ENCODE data around the gene IRF2BPL.
"Not testable (repeated sequence)": the region's sequence is repeated elsewhere in the genome, so short reads cannot be mapped to it uniquely, and the experiment has no call there.

Gene IRF2BPL

DNA sequence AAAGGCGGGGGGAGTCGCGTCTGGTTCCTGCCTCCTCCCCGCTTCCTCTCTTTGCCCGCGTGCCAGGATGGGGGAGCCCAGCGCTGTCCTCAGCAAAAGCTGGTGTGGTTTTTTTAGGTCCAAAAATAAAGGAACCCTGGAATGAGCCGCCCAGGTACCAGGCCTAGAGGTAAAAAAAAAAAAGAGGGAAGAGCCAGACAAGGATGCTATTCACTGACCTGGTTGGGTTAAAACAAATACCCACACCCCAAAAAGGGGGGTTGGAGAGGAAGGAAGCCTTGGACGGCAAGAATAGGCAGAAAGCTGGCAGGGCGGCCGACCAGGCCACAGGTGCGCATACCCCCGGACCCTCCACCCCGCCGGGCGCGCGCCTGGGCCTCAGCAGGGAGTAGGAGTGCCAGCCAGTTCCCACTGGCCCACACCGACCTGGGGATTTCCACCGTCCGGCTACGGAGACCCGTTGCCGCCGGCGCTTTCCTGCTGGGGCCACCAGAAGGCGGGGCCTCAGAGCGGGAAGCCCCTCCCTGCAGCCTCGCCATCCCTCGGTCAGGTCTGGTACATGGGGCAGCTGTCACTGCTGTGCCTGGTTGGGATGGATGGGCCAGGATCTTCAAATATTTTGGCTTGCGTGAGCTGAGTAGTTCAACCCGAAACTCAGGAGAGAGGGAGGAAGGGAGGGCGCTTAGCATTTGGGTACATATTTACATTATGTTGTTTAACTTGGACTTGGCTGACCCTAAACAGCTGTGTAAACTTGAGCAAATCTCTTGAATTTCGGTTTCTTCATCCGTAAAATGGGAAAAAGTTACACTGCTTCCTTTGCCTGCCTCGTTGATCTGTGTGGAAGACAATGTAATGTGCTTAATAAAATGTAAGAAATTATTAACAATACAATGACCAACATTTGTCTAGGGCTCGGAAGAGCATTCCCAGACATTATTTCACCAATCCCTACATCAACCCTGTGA, 5.4 kb upstream of the IRF2BPL start:
- DNase-seq, result peak; percentile 19 to 42 (median 30)

DNA sequence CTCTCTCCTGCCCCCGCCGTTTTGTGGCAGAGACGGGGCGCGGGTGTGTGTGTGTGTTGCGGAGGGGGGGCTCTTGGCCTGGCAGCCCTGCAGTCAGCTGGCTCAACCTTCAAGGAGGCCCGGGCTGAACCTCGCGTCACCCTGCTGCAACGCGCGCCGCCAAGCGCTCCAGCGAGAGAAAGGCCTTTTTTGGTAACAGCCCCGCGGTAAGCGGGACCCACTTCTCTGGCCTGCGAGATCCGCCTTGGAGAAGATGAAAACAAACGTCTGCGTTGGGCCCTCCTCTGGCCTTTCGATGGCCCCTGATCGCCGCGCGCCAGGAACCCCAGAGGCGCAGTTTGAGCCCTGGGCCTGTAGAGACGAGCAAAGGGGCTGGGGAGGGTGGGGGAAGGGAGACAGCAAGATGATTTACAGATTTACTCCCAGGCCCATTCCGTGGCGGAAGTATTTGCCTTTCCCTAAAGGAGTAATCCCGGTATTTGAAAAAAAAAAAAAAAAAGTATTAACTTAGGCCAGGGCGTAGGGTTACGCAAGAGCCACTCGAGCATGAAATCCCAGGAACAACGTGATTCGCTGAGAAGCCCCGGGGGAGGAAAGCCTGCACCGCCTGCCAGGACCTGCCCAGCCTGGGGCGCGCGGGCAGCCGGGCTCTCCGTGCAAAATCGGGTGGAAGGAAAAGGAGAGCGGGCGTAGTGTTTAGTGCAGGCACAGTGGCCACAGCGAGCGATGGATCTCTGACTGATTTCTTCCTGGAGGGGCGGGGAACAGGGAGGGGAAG, 4.5 kb upstream of the IRF2BPL start:
- peak; percentile 27 to 61 (median 49) for DNase-seq

- DNase-seq, result no peak
Measured at GRCh38 chr14:77032491-77032843, 4.0 kb upstream of the IRF2BPL start.

DNA sequence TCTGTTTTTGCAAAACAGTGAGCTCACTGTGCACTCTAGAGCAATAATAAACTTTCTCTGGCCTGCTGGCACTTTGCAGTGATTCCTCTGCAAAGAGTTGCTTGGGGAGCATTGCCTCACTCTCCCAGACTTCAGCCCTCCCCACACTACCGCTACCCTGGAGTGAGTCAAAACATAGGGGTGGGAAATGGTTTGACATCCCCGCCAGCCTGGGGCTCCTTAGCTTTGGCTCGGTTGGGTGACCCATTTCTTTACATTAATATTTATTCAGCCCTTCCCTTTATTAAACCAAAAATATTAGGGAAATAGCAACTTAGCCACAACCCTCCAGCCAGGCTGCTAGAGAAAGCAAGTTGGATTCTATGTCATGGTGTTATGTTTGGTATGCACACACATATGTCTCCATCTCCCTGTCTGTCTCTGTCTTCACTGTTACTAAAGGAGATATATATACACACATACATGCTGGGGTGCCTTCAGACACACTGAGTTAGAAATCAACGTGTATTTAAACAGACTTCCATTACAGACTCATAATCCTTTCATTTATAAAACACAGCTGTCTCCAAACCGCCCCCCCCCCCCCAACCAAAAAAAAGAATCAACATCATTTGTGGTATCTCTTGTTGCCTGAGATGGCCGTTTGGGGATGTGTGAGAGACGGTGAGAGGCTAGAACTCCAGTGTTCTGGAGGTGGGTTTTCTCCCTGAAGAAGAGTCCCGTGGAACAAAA, 3.4 kb upstream of the IRF2BPL start:
- DNase-seq, result no peak

DNA sequence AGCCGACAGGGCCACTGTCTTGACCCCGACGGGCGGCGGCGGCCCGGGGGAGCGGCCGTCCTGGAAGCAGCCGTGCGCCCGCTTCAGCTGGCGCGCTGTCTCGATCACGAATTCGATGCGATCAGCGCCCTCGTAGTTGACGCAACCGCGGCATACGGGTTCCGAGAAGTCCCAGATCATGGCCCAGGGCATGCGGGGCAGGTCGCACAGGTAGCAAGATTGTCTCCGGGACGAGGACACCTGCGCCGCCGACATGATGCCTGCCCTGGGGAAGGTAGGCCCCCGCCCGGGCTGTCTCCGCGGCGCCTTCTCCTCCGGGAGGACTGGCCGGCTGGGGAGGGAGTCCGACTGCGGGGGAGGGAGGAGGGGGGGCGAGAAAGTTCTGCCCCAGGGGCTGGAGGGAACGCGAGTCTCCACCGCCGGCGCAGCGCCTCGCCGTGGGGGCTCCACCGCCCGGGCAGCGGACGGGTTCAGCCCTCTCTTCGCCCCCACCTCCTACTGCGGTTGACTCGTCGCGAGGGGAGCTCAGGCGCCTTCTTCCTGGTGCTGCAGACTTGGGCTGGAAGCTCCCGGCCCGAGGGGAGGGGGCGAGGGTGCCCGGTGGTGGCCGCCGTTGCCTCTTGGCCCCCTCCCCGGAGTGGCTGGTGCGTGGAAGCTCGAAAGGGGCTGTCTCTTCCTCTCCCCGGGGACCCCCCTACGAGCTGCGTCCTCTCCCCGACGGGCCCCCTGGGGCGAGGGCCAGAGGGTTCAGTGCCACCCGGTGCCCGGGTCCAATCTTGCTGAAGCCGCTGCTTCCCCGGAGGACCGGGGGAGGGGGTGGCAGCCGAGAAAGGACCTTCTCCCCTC, 747 bp downstream of the IRF2BPL start:
- DNase-seq, result peak; percentile 41 to 71 (median 59)

DNA sequence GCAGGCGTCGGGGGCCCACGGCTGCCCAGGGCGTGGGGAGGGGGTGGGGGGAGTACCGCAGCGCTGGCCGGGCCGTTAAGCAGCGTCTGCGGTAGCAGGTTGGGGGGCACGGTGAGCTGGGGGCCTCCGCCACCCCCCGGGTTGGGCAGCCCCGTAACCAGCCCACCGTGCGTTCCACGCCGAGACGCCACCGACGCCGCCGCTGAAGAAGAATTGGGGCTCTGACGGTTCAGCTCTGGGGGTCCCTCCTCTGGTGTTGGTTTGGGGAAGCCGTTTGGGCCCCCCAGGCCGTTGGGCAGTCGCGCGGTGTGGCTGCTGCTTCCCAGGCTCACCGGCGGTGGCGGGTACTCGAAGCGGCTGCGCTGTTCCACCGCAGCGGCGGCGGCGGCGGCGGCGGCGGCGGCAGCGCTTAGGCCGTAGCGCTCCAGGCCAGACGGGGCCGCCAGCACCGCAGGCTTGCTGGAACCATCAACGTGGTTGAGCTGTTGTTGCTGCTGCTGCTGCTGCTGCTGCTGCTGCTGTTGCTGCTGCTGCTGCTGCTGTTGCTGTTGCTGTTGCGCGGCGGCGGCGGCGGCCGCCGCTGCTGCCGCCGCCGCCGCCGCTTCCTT, 1.5 kb downstream of the IRF2BPL start:
- DNase-seq, result peak in 2 of 4 experiments; percentile 25 to 52

DNA sequence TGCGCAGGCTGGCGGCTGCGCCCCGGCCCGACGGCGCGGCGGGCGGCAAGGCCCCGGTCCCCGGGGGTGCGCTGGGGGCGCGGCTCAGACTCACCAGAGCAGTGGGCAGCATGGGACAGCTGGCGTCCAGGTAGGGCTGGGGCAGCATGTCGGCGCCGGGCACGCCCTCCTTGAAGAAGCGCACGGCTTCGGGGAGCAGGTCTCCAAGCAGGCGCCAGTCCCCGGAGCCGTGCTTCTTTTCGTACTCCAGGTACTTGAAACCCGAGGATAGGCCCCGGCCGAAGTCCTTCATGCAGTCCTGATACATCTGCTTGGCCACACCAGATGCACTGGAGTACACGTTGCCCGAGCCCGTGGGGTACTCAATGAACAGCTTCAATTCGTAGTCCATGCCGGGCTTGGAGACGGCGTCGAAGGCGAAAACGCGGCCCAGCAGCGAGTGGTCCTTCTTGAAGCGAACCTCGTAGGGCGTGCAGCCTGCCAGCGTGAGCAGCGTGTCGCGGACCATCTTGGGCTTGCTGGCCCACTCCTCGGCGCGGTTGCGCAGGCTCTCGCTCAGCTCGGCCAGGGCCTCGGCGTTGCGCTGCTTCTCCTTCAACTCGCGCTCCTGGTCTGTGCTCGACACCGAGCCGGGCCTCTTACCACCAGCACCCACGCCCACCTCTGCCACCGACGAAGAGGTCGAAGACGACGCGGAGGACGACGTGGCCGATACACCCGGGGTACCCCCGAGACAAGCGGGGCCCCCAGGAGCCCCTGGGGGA, 2.2 kb downstream of the IRF2BPL start:
- DNase-seq, result no peak

DNA sequence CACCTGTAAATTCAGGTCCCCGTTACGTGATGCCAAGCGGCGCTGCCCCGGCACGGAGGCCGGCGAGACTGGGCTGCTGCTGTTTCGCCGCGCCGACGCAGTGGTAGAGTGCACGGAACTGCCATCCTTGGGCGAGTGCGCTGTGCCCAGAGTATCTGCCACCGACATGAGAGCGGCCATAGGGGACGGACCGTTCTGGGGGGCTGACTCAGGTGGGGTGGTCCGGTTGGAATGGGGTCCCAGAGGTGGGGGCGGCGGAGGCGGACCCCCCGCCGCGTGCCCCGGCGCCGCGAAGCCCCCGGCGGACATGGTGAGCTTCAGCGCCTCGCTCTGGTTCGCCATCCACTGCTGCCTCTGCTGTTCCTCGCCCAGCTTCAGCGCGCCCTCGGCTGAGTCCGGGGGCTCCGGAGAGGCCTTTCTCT, 2.8 kb downstream of the IRF2BPL start:
- no peak for DNase-seq

- DNase-seq, result peak in 1 of 4 experiments; percentile 40
Measured at GRCh38 chr14:77024171-77024691, 4.3 kb downstream of the IRF2BPL start.

GRCh38 chr14:77023001-77023996, 5.2 kb downstream of the IRF2BPL start:
- no peak for DNase-seq

DNA sequence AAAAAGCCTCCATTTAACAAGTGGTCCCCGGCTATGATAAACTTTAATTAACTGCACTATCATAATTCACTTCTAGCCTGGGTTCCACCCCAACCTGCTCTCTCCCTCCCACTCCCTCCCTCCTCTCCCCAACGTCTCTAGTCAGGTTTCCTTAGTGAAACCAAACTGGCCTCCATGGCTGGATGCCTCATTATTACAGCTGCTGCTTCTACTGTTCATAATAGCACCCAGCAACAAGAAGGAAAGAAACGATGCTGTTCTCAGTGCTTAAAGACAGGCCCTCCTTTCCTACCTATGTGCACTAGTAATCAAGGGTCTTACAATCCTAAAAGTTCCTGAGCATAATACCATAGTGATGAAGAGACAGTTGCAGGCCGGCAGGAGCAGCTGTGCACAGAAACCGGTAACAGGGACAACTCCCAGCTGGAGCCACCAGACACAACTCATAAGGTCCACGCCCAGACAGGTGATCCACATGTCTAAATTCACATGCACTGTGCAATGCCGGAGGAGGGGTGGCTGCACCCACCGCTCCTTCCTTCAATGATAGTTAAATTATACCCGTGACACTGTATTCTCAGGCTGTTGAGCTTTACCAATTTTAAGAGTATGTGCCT, 6.2 kb downstream of the IRF2BPL start:
- DNase-seq, result no peak

DNA sequence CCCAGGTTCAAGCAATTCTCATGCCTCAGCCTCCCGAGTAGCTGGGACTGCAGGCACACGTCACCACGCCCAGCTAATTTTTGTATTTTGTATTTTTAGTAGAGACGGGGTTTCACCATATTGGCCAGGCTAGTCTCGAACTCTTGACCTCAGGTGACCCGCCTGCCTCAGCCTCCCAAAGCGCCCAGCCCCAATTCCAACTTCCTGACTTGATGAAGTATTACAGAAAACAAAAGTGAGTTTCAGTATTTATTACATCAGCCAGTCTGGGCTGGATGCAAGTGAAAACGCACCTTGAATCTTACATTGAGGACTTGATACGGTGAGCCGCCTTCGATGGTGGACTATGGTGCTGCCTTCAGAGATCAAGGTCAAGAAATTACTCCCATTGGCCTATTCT, 7.1 kb downstream of the IRF2BPL start:
- not testable (repeated sequence) for DNase-seq

GRCh38 chr14:77018785-77019184, 9.7 kb downstream of the IRF2BPL start:
- DNase-seq, result no peak

DNA sequence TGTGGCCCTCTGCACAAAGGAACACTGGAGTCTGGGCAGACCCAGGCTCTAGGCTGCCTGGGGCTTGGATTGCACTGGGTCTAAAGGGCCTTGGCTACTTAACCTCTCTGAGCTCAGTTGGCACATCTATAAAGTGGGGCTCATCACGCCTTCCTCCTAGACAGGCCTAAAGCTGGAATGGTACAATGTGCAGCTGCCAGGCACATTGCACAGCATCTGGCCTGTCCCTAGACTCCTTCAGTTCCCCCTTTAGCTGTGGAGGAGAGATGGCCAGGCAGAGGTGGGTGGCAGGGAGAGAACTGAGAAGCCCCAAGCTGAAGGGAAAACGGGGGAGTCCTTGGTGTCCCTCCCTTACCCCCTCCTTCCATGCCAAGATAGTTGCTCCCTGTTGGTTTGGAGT, 10.8 kb downstream of the IRF2BPL start:
- no peak for DNase-seq

DNA sequence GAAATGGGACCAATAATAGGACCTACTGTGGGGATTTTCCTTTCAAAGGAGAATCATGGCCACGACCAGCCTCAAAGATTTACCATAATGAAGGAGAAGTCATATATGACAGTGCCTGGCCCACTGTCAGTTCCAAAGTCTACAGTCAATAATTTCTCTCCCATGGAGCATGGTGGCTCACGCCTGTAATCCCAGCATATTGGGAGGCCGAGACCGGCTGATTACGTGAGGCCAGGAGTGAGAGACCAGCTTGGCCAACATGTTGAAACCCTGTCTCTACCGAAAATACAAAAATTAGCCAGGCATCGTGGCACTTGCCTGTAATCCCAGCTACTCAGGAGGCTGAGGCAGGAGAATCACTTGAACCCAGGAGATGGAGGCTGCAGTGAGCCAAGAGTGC, 13.8 kb downstream of the IRF2BPL start:
- no peak for DNase-seq

GRCh38 chr14:77014004-77014604, 14.4 kb downstream of the IRF2BPL start:
- no peak for DNase-seq

DNA sequence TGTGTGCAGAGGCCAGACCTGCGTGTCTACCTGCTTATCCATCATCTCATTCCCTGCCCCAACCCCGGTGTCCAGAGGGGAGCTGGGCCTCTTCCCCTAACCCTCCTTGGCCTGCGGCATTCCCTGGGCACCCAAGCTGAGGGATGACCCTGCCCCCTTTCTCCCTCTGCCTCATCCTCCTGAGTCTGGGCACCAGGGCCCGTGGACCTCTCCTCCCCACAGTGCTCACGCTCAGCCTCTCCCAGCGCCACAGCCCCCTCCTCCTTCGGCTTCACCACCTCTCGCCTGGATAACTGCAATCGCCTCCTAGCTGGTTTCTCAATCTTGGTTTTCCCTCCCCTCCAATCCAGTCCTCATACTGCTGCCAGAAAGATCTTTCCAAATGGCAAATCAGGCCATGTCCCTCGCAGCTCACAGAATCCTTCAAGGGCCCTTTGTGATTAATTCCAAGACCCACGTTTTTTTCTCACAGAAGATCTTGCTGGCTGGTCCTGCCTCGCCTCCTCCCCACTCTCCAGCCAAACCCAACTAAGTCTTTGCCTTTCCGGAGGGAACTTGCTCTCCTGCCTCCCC, 16.2 kb downstream of the IRF2BPL start:
- no peak for DNase-seq

- no peak for DNase-seq
Measured at GRCh38 chr14:77011245-77011644, 17.3 kb downstream of the IRF2BPL start.
